HepG2 (cell line): ENCODE results near the gene MRFAP1. TPM values are rescaled to one million over a fixed set of nuclear protein-coding genes. Genes with fewer than 3 reads are reported as not detected.
A peak's percentile ranks its signal among the peaks of the same experiment; 100 is the strongest.

Experiments used
- ATAC-seq: fragments of 200-7000 bp; cut with Tn5 transposase; 3 replicates; pipeline ENCODE4 v1.9.1; 2020; ENCODE audit warnings: mild to moderate bottlenecking, moderate library complexity
- BruUV-seq: library from RNA; stranded (reverse); fragments of 400-500 nt; replicated peaks from 2 replicates; lab custom pipeline; 2021; lab: Mats Ljungman, UMichigan
- CTCF ChIA-PET: fragments of 300-600 bp; formaldehyde crosslinking; extraction: SDS; loops from one replicate; lab custom pipeline; 2021; ENCODE audit warnings: low total read pairs, inconsistent platforms, low intra/inter-chr PET ratio; lab: Yijun Ruan, JAX
- POLR2A ChIA-PET: fragments of 350-600 bp; sonication (Branson Sonifier 250); formaldehyde crosslinking; loops from one replicate; lab custom pipeline; 2020; ENCODE audit warnings: antibody characterized with exemption, inconsistent platforms; lab: Yijun Ruan, JAX
- DNase-seq: peaks from one replicate; pipeline ENCODE4 v3.0.0-alpha.2; 2015; ENCODE audit warnings: low spot score
- FAIRE-seq: peaks from 3 replicates; lab custom pipeline; 2011; peaks lifted over from hg19 to GRCh38; lab: Jason Lieb, UNC
- H2AFZ ChIP-seq: one replicate; pipeline ENCODE4 v1.6.1; 2011; ENCODE audit warnings: low read length, inconsistent platforms
- H3K27ac ChIP-seq: fragments of 300-600 bp; 3 replicates; pipeline ENCODE4 v1.8.0; 2011; ENCODE audit warnings: mixed run types, mild to moderate bottlenecking, mixed read lengths, low read length, inconsistent platforms; ENCODE audit not compliant: insufficient read depth; ENCODE audit errors: extremely low read length
- H3K27me3 ChIP-seq, 2 experiments: fragments of 200-600 bp in 1 of 2; 2 replicates in 1 of 2; 3 replicates in 1 of 2; pipeline versions ENCODE4 v1.6.0 to v1.8.0; 2011; ENCODE audit warnings: low read length in 2 of 2, mild to moderate bottlenecking in 2 of 2, moderate library complexity in 2 of 2, inconsistent platforms in 1 of 2; ENCODE audit not compliant: insufficient read depth in 2 of 2, control insufficient read depth in 1 of 2
- H3K36me3 ChIP-seq, 2 experiments: fragments of 200-600 bp in 1 of 2; replicated peaks in 1 of 2; 2 replicates in 1 of 2; 3 replicates in 1 of 2; pipeline versions ENCODE4 v1.5.1 to v1.8.0; 2011; ENCODE audit warnings: low read length in 2 of 2, inconsistent platforms in 1 of 2; ENCODE audit not compliant: insufficient read depth in 2 of 2, control insufficient read depth in 1 of 2
- H3K4me1 ChIP-seq: 2 replicates; pipeline ENCODE4 v1.5.1; 2012; ENCODE audit warnings: low read length, inconsistent platforms; ENCODE audit not compliant: insufficient read depth
- H3K4me2 ChIP-seq: 2 replicates; pipeline ENCODE4 v1.6.0; 2011; ENCODE audit warnings: low read depth, low read length, inconsistent platforms
- H3K4me3 ChIP-seq, 3 experiments: fragments of 200-600 bp in 1 of 3; sonication (generic), shearing (Covaris generic) in 1 of 3; replicated peaks in 1 of 3; 2 replicates each; pipeline ENCODE4 v1.5.1; 2011 to 2016; ENCODE audit warnings: low read length in 3 of 3, inconsistent platforms in 2 of 3, low read depth in 2 of 3, mild to moderate bottlenecking in 2 of 3, control low read depth in 1 of 3, mixed read lengths in 1 of 3; ENCODE audit not compliant: insufficient read depth in 1 of 3
- H3K79me2 ChIP-seq: one replicate; pipeline ENCODE4 v1.6.1; 2011; ENCODE audit warnings: low read length, inconsistent platforms; ENCODE audit not compliant: insufficient read depth
- H3K9ac ChIP-seq: 2 replicates; pipeline ENCODE4 v1.6.0; 2011; ENCODE audit warnings: mild to moderate bottlenecking, low read depth, low read length, inconsistent platforms; ENCODE audit not compliant: insufficient read depth
- H3K9me3 ChIP-seq: 2 replicates; pipeline ENCODE4 v1.5.1; 2012; ENCODE audit warnings: mild to moderate bottlenecking, low read length
- H4K20me1 ChIP-seq: 2 replicates; pipeline ENCODE4 v1.6.0; 2011; ENCODE audit warnings: inconsistent platforms, mild to moderate bottlenecking, low read length, moderate library complexity; ENCODE audit not compliant: insufficient read depth
- CC2D1A ChIP-seq: sonication (generic); formaldehyde crosslinking; IDR thresholded peaks from 2 replicates; pipeline ENCODE4 v1.8.1; 2023; ENCODE audit warnings: mild to moderate bottlenecking, missing genetic modification reagents
- CENPT ChIP-seq: sonication (generic); formaldehyde crosslinking; IDR thresholded peaks from 2 replicates; pipeline ENCODE4 v1.8.0; 2022; ENCODE audit warnings: low read depth, mild to moderate bottlenecking, moderate library complexity, missing genetic modification reagents
- FOXO1 ChIP-seq: sonication (generic); formaldehyde crosslinking; IDR thresholded peaks from 2 replicates; pipeline ENCODE4 v1.4.0; 2020; ENCODE audit warnings: missing genetic modification reagents
- GATAD2A ChIP-seq: IDR thresholded peaks from 2 replicates; pipeline ENCODE4 v1.6.1; 2016
- HNF4G ChIP-seq, 2 experiments: sonication (generic) in 1 of 2; formaldehyde crosslinking in 1 of 2; IDR thresholded peaks; 2 replicates each; pipeline versions ENCODE4 v1.4.0 to v1.6.1; 2011 to 2020; ENCODE audit warnings: borderline replicate concordance in 2 of 2, low read depth in 2 of 2, mild to moderate bottlenecking in 2 of 2, low read length in 1 of 2, missing genetic modification reagents in 1 of 2, moderate library complexity in 1 of 2
- NFIB ChIP-seq: sonication (generic); formaldehyde crosslinking; IDR thresholded peaks from 2 replicates; pipeline ENCODE4 v1.9.0; 2021; ENCODE audit warnings: missing genetic modification reagents, mild to moderate bottlenecking, borderline replicate concordance
- NFIC ChIP-seq: IDR thresholded peaks from 2 replicates; pipeline ENCODE4 v1.6.1; 2012; ENCODE audit warnings: mild to moderate bottlenecking, low read length, inconsistent platforms
- NFKBIZ ChIP-seq: IDR thresholded peaks from 2 replicates; pipeline ENCODE4 v1.6.1; 2018; ENCODE audit warnings: missing genetic modification reagents, missing compliant biosample characterization
- PAWR ChIP-seq: sonication (generic); formaldehyde crosslinking; IDR thresholded peaks from 2 replicates; pipeline ENCODE4 v1.4.0; 2020; ENCODE audit warnings: missing genetic modification reagents, mild to moderate bottlenecking, borderline replicate concordance
- PITX1 ChIP-seq: sonication (generic); formaldehyde crosslinking; IDR thresholded peaks from 2 replicates; pipeline ENCODE4 v1.5.1; 2020; ENCODE audit warnings: mild to moderate bottlenecking, missing genetic modification reagents
- SIX1 ChIP-seq: sonication (generic); formaldehyde crosslinking; IDR thresholded peaks from 2 replicates; pipeline ENCODE4 v1.4.0; 2020; ENCODE audit warnings: missing genetic modification reagents, borderline replicate concordance
- SP2 ChIP-seq: sonication (generic); formaldehyde crosslinking; IDR thresholded peaks from 2 replicates; pipeline ENCODE4 v1.5.1; 2020; ENCODE audit warnings: mild to moderate bottlenecking, missing genetic modification reagents
- TOPORS ChIP-seq: sonication (generic); formaldehyde crosslinking; IDR thresholded peaks from 2 replicates; pipeline ENCODE4 v1.8.0; 2023; ENCODE audit warnings: mild to moderate bottlenecking, missing genetic modification reagents
- ZMYM2 ChIP-seq: sonication (generic); formaldehyde crosslinking; IDR thresholded peaks from 2 replicates; pipeline ENCODE4 v1.8.0; 2022; ENCODE audit warnings: mild to moderate bottlenecking, missing genetic modification reagents
- ZMYM3 ChIP-seq: sonication (generic); formaldehyde crosslinking; IDR thresholded peaks from 2 replicates; pipeline ENCODE4 v1.5.1; 2020; ENCODE audit warnings: mild to moderate bottlenecking, missing genetic modification reagents
- ZNF136 ChIP-seq: sonication (generic); formaldehyde crosslinking; IDR thresholded peaks from 2 replicates; pipeline ENCODE4 v1.8.1; 2022; ENCODE audit warnings: low read depth, mild to moderate bottlenecking, moderate library complexity, missing genetic modification reagents
- ZNF138 ChIP-seq: sonication (generic); formaldehyde crosslinking; IDR thresholded peaks from 2 replicates; pipeline ENCODE4 v1.5.0; 2020; ENCODE audit warnings: mild to moderate bottlenecking, low read depth, missing genetic modification reagents
- ZNF484 ChIP-seq: sonication (generic); formaldehyde crosslinking; IDR thresholded peaks from 2 replicates; pipeline ENCODE4 v1.5.1; 2020; ENCODE audit warnings: mild to moderate bottlenecking, low read depth, missing genetic modification reagents, borderline replicate concordance
- ZNF501 ChIP-seq: sonication (generic); formaldehyde crosslinking; IDR thresholded peaks from 2 replicates; pipeline ENCODE4 v1.5.1; 2020; ENCODE audit warnings: mild to moderate bottlenecking, moderate library complexity, missing genetic modification reagents
- ZNF652 ChIP-seq: IDR thresholded peaks from 2 replicates; pipeline ENCODE4 v1.6.1; 2016; ENCODE audit warnings: low read depth, borderline replicate concordance
- WGBS: methylation state at CpG from one replicate; pipeline ENCODE4 v1.1.6; 2017; ENCODE audit warnings: low lambda C conversion rate; 5-methylcytosine and 5-hydroxymethylcytosine counted together
- in situ Hi-C: cut with HindIII; loops from 2 replicates; pipeline ENCODE4 v1.10.0; 2017; ENCODE audit warnings: low pct_unique_long_range_greater_than_20kb; ENCODE audit not compliant: extremely low pct_ligation_motif_present
- intact Hi-C: fragments of 100-400 bp; cut with micrococcal nuclease; formaldehyde crosslinking; loops from one replicate; pipeline ENCODE4 v1.10.0; 2022; ENCODE audit not compliant: unreplicated experiment
- polyA plus RNA-seq, 8 experiments: library from polyadenylated mRNA; depleted of rRNA in 3 of 8; stranded (reverse) in 7 of 8; unstranded in 1 of 8; fragments of >200 nt; fragmentation: Illumina TruSeq in 4 of 8; extraction: Trizol in 4 of 8; gene quantifications; 2 replicates each; pipeline versions ENCODE4 v1.2.1 to v1.2.3, GENCODE V29; 2011 to 2016; ENCODE audit warnings: low read depth in 4 of 8, missing spikeins in 1 of 8, mixed read lengths in 1 of 8; ENCODE audit not compliant: insufficient read depth in 1 of 8
- total RNA-seq, 5 experiments: library from RNA; depleted of rRNA; stranded (reverse); fragments of >200 nt; fragmentation: Illumina TruSeq; extraction: Trizol; gene quantifications; 2 replicates each; pipeline ENCODE4 v1.2.3, GENCODE V29; 2016; ENCODE audit warnings: low read depth in 1 of 5
- TF ChIP-seq, protein P1 (sequence below): sonication (generic); formaldehyde crosslinking; conservative IDR thresholded peaks from 2 replicates; pipeline ENCODE4 v1.8.0; 2022; ENCODE audit warnings: missing genetic modification reagents

The MRFAP1 gene
- total and polyA plus RNA-seq, 2 of the 13 experiments (the other 11 are each of a cell fraction or from before 2014, with no cell fraction given) = 112 to 158 TPM

DNA sequence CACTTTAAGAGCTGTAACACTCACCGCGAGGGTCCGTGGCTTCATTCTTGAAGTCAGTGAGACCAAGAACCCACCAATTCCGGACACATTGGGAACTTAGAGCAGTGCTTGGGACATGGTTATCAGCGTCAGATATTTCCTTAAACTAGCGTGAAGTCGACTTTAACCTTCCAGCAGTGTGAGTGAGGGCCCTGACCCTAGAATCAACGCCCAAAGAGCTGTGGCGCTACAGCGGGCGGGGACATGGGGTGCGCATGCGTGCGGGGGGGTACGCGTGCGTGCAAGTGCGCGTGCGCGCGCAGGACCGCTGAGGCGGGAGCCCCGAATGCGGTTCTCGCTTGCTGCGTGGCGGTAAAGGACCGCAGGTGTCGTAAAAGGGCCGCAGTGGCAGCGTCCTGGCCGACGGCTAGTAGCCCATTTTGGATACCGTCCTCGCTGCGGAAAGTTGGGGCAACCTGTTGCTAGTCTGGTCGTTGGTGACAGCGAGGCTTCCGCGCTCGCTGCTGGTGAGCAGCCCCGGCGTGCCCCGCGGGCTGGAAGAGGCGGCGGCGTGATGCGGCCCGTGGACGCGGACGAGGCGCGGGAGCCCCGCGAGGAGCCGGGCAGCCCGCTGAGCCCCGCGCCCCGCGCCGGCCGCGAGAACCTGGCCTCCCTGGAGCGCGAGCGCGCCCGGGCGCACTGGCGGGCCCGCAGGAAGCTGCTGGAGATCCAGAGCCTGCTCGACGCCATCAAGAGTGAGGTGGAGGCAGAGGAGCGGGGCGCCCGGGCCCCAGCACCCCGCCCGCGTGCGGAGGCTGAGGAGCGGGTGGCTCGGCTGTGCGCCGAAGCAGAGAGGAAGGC, 33.4 kb downstream of the MRFAP1 start:
- H4K20me1 ChIP-seq = peaks cover 14% of the 10 kb centered on the region
- 7% methylated on average over 25 of the region's 89 CpGs for WGBS
- peak overlapping the region; percentile 75 for H3K9ac ChIP-seq
- intact Hi-C loops (loop anchor here (1.0 to 2.0 kb wide), 2 partner anchors 15 to 36 kb away; no protein-coding TSS in a partner anchor), in situ Hi-C loops (no loop called here)
- ChIA-PET POLR2A (interaction anchor here (1.0 to 7.2 kb wide), 37 partner anchors 8 to 400 kb away, joined by 3 to 122 read pairs (median 6); partner anchors contain the start of genes BLOC1S4, MAN2B2, MRFAP1 and MRFAP1L1), CTCF (interaction anchor here (1.6 to 3.0 kb wide), 2 partner anchors 14 to 17 kb away, joined by 4 to 10 read pairs; no protein-coding TSS in a partner anchor)
- peak; percentile 90 for DNase-seq
- no peaks in the 10 kb centered on the region for H3K27me3 ChIP-seq
- H3K4me1 ChIP-seq = peaks cover 41% of the 10 kb centered on the region
- H3K36me3 ChIP-seq = peaks cover 0 to 13% of the 10 kb centered on the region in 2 experiments; a peak in 3 of 5 replicates
- H3K27ac ChIP-seq = peak overlapping the region; percentile 91
- peaks cover 33% of the 10 kb centered on the region for H3K79me2 ChIP-seq
- no peaks in the 10 kb centered on the region for H3K9me3 ChIP-seq
- TSS peak; percentile 78 for BruUV-seq
- ATAC-seq = peak; percentile 77
- H2AFZ ChIP-seq = no peak overlapping the region
- H3K4me2 ChIP-seq = peak overlapping the region; percentile 91
- peak; percentile 94 for FAIRE-seq
- H3K4me3 ChIP-seq = peak overlapping the region; percentile 61 to 78 (median 68); a peak in 5 of 6 replicates
- TF ChIP-seq ZNF136 (CRISPR knock-in tag) (peak; percentile 72; the same call in 1 of the 2 replicates), CENPT (CRISPR knock-in tag) (peak; percentile 91; the same call in 1 of the 2 replicates), ZNF484 (CRISPR knock-in tag) (no peak), NFIB (CRISPR knock-in tag) (no peak), SIX1 (no peak), TOPORS (CRISPR knock-in tag) (peak; percentile 95), PAWR (CRISPR knock-in tag) (no peak), NFIC (no peak), ZMYM3 (CRISPR knock-in tag) (no peak), SP2 (CRISPR knock-in tag) (no peak; the same call in 1 of the 2 replicates), GATAD2A (CRISPR knock-in tag) (peak; percentile 41), NFKBIZ (CRISPR knock-in tag) (no peak), ZNF501 (no peak; the same call in none of the 2 replicates), ZMYM2 (CRISPR knock-in tag) (no peak; the same call in 1 of the 2 replicates), CC2D1A (CRISPR knock-in tag) (no peak; the same call in 1 of the 2 replicates), PITX1 (CRISPR knock-in tag) (no peak), ZNF652 (no peak), FOXO1 (CRISPR knock-in tag) (peak; percentile 75), HNF4G (IDR thresholded peaks at IDR 0.05; ENCODE audit: borderline replicate concordance, low read depth, low read length) (no peak), HNF4G (CRISPR knock-in tag; IDR thresholded peaks at IDR 0.05; ENCODE audit: borderline replicate concordance, low read depth) (no peak; the same call in 1 of the 2 replicates), ZNF138 (CRISPR knock-in tag) (peak; percentile 94)
- TF ChIP-seq, protein P1, sequence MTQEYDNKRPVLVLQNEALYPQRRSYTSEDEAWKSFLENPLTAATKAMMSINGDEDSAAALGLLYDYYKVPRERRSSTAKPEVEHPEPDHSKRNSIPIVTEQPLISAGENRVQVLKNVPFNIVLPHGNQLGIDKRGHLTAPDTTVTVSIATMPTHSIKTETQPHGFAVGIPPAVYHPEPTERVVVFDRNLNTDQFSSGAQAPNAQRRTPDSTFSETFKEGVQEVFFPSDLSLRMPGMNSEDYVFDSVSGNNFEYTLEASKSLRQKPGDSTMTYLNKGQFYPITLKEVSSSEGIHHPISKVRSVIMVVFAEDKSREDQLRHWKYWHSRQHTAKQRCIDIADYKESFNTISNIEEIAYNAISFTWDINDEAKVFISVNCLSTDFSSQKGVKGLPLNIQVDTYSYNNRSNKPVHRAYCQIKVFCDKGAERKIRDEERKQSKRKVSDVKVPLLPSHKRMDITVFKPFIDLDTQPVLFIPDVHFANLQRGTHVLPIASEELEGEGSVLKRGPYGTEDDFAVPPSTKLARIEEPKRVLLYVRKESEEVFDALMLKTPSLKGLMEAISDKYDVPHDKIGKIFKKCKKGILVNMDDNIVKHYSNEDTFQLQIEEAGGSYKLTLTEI (CRISPR knock-in tag) = no peak; the same call in 1 of the 2 replicates
